Measurements from ENCODE around the gene PROC.
A peak's percentile ranks its signal among the peaks of the same experiment; 100 is the strongest.

PROC gene

GRCh38 chr2:127418300-127419111, at the start of gene PROC:
PROC (plus strand) TSS chr2:127418427; CDS start chr2:127419943, 1,516 bp downstream.
- no peak for DNase-seq (ENCODE audit: low read depth in 2 of 2)

GRCh38 chr2:127370010-127370409, 48.2 kb upstream of the PROC start:
- DNase-seq (ENCODE audit: low read depth in 2 of 2): no peak

DNA sequence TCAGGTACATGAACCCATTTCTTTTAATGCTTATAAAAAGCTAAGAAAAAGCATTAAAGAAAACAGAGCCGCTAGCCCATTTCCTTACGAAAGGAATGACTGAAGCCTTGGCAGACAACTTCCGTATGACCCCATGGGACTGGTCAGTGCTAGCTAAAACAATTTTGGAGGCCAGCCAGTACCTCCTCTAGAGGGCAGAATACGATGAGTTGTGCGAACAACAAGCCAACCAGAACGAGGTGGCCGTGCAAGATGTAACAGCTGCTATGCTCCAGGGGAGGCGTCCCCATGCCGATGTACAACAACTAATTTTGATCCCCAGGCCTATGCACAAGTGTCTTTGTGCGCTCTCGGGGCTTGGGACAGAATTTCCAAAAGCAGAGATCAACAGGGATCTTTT, 47.2 kb upstream of the PROC start:
- DNase-seq (ENCODE audit: low read depth in 2 of 2): no peak

GRCh38 chr2:127373362-127374083, 44.7 kb upstream of the PROC start:
- no peak for DNase-seq (ENCODE audit: low read depth in 2 of 2)

DNA sequence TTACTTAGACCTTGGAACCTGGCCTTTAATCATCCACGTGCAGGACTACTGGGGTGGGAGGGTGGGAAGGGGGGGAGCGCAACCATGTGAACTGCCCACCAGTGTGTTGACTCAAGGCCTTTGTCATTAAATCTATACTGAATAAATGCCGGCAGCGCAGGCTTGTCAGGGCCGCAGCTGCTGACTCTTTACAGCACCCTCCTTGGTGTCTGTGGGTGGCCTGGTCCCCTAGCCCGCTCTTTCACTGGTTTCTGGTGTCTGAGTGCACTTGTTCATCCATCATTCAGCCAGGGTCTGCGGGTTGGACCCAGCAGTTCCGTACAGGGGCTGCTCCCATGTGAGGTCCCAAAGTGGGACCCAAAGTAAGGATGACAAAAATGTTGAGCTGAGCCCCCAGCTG, 42.0 kb upstream of the PROC start:
- DNase-seq (ENCODE audit: low read depth in 2 of 2): no peak

DNA sequence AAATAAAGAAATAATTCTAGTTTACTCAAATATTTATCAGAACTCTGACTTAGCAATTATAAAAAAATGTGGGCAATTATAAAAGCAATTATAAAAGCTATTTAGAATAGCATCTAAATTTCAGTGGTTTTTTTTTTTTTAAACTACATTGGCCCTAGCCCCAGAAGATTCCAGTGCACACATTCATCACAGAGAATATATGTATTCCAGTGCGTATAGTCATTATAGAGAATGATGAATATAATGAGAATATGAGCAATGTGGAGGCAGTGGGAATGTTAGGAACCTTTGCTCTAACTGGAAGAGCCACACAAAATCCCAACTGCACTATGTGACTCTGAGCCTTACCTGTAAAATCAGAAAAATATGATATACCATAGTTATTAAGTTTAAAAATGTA, 41.0 kb upstream of the PROC start:
- DNase-seq (ENCODE audit: low read depth in 2 of 2): no peak

DNA sequence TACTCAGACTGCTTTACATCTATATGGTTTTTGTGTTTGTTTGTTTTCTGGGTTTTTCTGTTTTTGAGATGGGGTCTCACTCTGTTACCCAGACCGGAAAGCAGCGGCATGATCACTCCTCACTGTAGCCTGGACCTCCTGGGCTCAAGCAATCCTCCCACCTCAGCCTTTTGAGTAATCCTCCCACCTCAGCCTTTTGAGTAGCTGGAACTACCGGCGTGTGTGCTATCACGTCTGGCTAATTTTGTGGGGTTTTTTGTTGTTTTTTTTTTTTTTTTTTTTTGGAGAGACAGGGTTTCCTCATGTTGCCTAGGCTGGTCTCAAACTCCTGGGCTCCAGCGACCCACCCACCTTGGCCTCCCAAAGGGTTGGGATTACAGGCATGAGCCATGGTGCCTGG, 39.5 kb upstream of the PROC start:
- DNase-seq (ENCODE audit: low read depth in 2 of 2): no peak

- DNase-seq (ENCODE audit: low read depth in 2 of 2): no peak
Observed at GRCh38 chr2:127379712-127380355, 38.4 kb upstream of the PROC start.

GRCh38 chr2:127381762-127382161, 36.5 kb upstream of the PROC start:
- no peak for DNase-seq (ENCODE audit: low read depth in 2 of 2)

DNA sequence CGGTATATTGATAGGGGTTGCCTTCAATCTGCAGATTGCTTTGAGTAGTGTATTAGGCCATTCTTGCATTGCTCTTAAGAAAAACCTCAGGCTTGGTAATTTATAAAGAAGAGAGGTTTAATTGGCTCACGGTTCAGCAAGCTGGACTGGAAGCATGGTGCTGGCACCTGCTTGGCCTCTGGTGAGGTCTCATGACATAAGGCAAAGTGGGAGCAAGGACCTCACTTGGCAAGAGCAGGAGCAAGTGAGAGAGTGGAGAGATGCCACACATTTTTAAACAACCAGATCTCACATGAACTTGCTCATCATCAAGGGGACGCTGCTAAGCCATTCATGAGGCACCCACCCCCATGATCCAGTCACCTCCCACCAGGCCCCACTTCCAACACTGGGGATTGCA, 35.4 kb upstream of the PROC start:
- DNase-seq (ENCODE audit: low read depth in 2 of 2): no peak

DNA sequence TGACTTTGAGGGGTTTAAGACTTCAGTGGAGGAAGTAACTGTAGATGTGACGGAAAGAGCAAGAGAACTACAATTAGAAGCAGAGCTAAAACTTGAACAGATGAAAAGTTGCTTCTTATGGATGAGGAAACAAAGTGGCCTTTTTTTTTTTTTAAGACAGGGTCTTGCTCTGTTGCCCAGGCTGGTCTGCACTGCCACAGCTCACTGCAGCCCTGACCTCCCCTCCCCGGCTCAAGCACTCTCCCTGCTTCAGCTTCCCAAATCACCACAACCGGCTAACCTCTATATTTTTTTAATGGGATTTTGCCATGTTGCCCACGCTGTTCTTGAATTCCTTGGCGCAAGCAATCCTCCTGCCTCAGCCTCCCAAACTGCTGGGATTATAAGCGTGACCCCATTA, 33.7 kb upstream of the PROC start:
- no peak for DNase-seq (ENCODE audit: low read depth in 2 of 2)

GRCh38 chr2:127386246-127386645, 32.0 kb upstream of the PROC start:
- no peak for DNase-seq (ENCODE audit: low read depth in 2 of 2)

GRCh38 chr2:127386764-127387654, 31.2 kb upstream of the PROC start:
- DNase-seq (ENCODE audit: low read depth in 2 of 2): peak; percentile 68 to 80

- peak; percentile 93 to 94 for DNase-seq (ENCODE audit: low read depth in 2 of 2)
Observed at GRCh38 chr2:127387655-127388422, 30.4 kb upstream of the PROC start, which contains the start of gene MAP3K2. MAP3K2 (minus strand) TSS chr2:127387975; CDS start chr2:127343129, 44,846 bp downstream.

DNA sequence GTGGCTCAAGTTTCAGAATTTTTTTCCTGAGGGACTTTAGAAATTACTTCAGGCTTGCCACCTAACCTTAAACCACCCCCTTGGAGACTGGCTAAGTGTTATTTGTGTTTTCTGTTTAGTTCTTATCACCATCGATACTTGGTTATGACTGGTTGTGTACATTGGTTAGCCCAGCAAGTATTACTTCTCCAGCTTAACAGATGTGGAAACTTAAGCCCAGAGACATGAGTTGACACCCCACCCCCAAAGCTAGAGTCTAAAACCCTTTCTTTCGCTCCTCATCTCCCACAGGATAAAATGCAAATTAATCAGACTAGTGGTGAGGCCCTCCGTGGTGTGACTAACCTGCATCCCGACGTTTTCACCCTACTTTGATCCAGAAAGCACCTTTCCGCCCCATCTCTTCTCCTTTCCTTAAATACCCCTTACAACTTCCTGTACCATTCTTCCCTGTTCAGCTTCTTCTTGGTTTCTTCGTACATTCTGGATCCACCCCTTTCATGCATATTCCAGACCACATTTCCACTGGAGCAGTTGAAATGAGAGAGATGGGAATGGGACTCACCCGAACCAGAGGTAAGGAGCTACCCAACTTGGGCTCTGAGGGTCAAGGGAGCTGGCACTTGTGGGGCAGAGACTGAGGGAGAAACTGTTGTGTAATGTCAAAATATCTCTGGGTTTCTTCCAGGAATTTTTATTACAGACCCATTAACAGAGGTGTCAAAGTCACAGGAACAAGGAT, 29.6 kb upstream of the PROC start:
- DNase-seq (ENCODE audit: low read depth in 2 of 2): no peak

GRCh38 chr2:127389778-127390435, 28.3 kb upstream of the PROC start:
- no peak for DNase-seq (ENCODE audit: low read depth in 2 of 2)

DNA sequence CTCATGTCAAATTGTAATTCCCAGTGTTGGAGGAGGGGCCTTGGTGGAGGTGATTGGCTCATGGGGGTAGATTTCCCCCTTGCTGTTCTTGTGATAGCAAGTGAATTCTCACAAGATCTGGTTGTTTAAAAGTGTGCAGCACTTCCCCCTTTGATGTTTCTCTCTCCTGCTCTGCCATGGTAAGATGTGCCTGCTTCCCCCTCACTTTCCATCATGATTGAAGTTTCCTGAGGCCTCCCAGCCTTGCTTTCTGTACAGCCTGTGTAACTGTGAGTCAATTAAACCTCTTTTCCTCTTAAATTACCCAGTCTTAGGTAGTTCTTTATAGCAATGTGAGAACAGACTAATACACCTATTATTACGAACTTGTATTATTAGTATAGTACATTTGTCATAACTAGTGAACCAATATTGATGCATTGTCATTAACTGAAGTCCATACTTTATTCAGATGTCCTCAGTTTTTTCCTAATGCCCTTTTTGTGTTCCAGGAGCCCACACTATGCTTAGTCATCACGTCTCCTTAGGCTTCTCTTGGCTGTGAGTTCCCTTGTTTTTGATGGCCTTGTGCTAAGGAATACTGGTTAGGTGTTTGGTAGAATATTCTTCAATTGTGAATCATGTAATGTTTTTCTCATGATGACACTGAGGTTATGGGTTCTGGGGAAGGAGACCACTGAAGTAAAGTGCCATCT, 25.9 kb upstream of the PROC start:
- no peak for DNase-seq (ENCODE audit: low read depth in 2 of 2)

DNA sequence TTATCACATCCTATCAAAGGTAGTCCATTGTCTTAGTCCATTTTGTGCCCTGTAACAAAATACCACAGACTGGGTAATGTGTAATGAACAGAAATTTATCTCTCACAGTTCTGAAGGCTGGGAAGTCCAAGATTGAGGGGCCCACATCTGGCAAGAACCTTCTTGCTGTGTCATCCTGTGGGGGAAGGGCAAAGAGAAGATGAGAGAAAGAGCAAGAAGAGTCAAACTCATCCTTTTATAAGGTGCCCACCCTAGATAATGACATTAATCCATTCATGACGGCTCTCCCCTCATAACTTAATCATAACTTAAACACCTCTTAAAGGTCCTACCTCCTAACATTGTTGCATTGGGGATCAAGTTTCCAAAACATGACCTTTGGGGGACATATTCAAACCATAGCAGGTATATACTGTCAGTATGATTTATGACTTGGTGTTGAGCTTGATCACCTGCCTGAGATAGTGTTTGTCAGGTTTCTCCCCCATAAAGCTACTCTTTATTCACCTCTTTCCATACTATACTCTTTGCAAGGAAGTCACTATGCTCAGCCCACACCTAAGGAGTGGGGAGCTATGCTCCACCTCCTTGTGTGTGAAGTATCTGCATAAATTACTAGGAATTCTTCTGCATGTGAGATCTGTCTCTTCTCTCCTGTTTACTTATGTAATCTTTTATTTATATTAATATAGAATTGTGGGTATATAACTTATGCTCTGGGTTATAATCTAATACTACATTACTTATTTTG, 25.2 kb upstream of the PROC start:
- no peak for DNase-seq (ENCODE audit: low read depth in 2 of 2)

All from stimulated activated CD8-positive, alpha-beta memory T cell treated with anti-CD3 and anti-CD28 coated beads, Interleukin-2, amount 100 ng/mL, for 48 hours (primary cell).